ENCODE results near the gene RABL2A.
"Not testable (repeated sequence)": the region's sequence is repeated elsewhere in the genome, so short reads cannot be mapped to it uniquely, and the experiment has no call there.

The RABL2A gene

DNA sequence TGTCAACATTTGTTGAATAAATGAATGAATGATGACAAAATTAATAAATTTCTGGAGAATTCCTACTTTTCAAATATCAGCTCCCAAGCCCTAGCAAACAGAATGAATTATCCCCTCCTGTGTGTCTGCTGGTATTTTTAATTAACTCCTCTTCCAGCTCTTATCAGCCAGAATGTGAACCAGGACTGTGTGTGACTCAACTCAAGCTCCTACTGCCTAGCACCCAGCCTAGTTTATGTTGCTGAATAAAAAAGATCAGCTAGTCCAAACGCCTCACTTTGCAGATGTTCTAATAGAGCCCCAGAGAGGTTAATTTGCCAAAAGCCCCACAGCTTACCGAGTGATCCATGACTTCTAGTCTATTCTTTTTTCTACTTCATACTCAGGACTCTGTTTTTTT lies 50.3 kb downstream of the RABL2A start:
- TF ChIP-seq, protein P1, sequence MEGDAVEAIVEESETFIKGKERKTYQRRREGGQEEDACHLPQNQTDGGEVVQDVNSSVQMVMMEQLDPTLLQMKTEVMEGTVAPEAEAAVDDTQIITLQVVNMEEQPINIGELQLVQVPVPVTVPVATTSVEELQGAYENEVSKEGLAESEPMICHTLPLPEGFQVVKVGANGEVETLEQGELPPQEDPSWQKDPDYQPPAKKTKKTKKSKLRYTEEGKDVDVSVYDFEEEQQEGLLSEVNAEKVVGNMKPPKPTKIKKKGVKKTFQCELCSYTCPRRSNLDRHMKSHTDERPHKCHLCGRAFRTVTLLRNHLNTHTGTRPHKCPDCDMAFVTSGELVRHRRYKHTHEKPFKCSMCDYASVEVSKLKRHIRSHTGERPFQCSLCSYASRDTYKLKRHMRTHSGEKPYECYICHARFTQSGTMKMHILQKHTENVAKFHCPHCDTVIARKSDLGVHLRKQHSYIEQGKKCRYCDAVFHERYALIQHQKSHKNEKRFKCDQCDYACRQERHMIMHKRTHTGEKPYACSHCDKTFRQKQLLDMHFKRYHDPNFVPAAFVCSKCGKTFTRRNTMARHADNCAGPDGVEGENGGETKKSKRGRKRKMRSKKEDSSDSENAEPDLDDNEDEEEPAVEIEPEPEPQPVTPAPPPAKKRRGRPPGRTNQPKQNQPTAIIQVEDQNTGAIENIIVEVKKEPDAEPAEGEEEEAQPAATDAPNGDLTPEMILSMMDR (conservative IDR thresholded peaks at IDR 0.05; ENCODE audit: low read depth, low read length) = no peak
- H3K4me3 ChIP-seq (ENCODE audit: low read depth, low read length) = no peak overlapping the region
- peak; percentile 11 for DNase-seq (ENCODE audit: low read depth)

DNA sequence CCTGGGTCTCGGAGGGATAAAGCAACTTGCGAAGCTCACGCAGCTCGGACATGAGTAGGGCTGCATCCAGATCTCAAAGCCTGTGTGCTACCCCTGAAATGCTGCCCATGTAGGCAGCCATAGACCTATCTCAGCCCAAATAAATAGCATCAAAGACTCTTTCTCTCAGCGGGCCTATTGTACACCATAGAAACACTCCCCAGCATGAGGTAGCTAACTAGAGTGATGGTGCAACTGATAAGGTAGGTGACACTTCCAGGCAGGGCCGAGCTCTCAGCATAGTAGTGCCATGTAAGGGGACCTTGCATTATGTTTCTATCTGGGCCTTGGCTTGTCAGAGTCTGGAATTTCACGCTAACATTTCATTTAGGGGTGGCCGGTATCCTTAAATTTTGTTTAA lies 52.4 kb downstream of the RABL2A start:
- no peak overlapping the region for H3K4me3 ChIP-seq (ENCODE audit: low read depth, low read length)
- TF ChIP-seq, protein P1 (conservative IDR thresholded peaks at IDR 0.05; ENCODE audit: low read depth, low read length) = no peak
- no peak for DNase-seq (ENCODE audit: low read depth)

DNA sequence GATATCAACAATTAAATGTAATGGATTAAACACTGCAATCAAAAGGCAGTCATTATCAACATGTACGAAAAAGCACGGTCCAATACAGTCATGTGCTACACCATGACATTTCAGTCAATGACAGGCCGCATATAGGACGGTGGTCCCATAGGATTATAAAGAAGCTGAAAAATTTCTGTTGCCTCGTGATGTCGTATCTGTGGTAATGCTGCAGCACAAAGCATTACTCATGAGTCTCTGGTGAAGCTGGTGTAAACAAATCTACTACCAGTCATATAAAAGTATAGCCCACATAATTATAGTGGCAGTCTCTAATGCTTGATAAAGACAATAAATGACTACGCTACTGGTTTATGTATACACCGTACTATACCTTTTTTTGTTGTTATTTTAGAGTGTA lies 58.4 kb downstream of the RABL2A start:
- peak; percentile 19 for DNase-seq (ENCODE audit: low read depth)
- TF ChIP-seq, protein P1 (conservative IDR thresholded peaks at IDR 0.05; ENCODE audit: low read depth, low read length) = no peak

DNA sequence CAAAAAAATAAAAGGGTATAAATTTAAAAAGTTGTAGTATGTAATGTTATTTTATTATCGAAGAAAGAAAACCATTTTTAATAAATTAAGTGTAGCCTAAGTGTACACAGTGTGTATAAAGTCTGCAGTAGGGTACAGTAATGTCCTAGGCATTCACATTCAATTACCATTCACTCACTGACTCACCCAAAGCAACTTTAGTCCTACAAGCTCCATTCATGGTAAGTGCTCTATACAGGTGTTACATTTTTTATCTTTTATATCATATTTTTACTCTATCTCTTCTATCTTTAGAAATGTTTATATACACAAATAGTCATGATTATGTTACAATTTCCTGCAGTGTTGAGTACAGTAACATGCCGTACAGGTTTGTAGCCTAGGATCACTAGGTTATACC lies 59.5 kb downstream of the RABL2A start:
- H3K4me3 ChIP-seq (ENCODE audit: low read depth, low read length) = no peak overlapping the region
- DNase-seq (ENCODE audit: low read depth) = no peak
- TF ChIP-seq, protein P1 (conservative IDR thresholded peaks at IDR 0.05; ENCODE audit: low read depth, low read length) = no peak

More for the DNA sequence above, 58.4 kb downstream of the RABL2A start:
- H3K4me3 ChIP-seq (ENCODE audit: low read depth, low read length) = no peak overlapping the region

DNA sequence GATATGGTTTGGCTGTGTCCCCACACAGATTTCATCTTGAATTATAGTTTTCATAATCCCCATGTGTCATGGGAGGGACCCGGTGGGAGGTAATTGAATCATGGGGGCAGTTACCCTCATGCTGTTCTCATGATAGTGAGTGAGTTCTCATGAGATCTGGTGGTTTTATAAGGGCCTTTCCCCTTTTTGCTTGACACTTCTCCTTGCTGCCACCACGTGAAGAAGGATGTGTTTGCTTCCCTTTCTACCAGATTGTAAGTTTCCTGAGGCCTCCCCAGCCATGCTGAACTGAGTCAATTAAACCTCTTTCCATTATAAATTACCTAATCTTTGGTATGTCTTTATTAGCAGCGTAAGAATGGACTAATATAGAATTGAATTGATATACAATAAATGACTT lies 63.8 kb downstream of the RABL2A start:
- H3K4me3 ChIP-seq (ENCODE audit: low read depth, low read length); DNase-seq (ENCODE audit: low read depth): not testable (repeated sequence)

All from choroid plexus epithelial cell (primary cell).